A172 (cell line): Measurements from ENCODE around the gene CC2D1B. TPM values are rescaled to one million over a fixed set of nuclear protein-coding genes. Genes with fewer than 3 reads are reported as not detected.

Source experiments
- DNase-seq: peaks from one replicate; pipeline ENCODE4 v3.0.0-alpha.2; 2015; ENCODE audit warnings: low spot score
- total RNA-seq: library from RNA; depleted of rRNA; stranded (reverse); fragments of >200 nt; shearing (Covaris generic); gene quantifications from 2 replicates; pipeline ENCODE4 v1.2.3, GENCODE V29; 2014; rRNA removed

CC2D1B gene
- total RNA-seq, 1 experiment from 2014 or later: 48.9 TPM

DNA sequence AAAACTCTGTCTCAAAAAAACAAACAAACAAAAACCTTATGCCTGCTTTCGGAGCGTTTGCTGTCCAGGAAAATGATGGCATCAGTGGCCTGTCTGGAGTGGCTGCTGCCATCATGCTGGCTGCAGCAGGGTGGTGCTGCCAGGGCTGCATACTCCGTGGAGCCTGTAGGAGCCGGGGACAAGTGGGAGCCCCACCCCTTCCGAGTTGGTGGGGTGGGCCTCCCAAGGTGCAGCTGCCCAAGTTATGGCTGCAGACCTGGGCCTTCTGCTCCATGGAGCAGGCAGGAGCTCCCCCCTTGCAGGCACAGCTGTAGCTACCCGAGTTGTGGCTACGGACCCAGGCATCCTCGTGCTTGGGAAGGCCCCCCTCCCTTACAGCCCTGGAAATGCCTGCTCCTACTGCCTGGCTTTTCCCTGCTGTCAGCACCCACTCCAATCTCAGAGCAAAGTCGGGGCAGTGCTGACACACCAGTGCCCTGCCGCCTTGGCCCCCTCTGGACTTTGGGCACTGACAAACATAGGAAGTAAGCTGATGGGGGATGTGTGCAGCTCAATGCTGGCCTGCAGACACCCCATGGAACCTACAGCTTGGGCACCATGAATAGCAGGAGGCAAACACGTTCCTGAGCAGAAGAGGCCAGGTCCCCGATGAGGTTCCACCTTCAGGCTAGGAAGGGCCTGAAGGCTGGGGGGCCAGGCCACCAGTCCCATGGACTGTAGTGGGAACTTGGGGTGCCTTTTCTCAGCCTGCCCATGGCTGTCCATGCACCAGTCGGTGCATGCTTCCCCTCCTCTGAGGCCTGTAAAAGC, 60.4 kb downstream of the CC2D1B start:
- DNase-seq: no peak

Other genes with a start within 250 kb of the CC2D1B start
- gene ZFYVE9, start 224.1 kb downstream of the CC2D1B start, total RNA-seq: 17.6 and 20.2 TPM in 2 replicates
- 21.1 and 24.3 TPM in 2 replicates for gene ORC1, start 38.2 kb upstream of the CC2D1B start, total RNA-seq
- gene PRPF38A, start 38.4 kb upstream of the CC2D1B start, total RNA-seq: 10.1 and 10.2 TPM in 2 replicates
- gene TUT4, start 186.9 kb upstream of the CC2D1B start, total RNA-seq: 24.6 and 36.6 TPM in 2 replicates
- not detected in 2 replicates for gene GPX7, start 236.2 kb upstream of the CC2D1B start, total RNA-seq